Cardiac fibroblast (primary cell): Measurements from ENCODE around the gene HOXA2.

Experiments used
- DNase-seq, 2 donors: peaks; one replicate each; pipeline versions ENCODE4 v3.0.0 to v3.0.0-alpha.2; 2010; ENCODE audit warnings: low read depth in 2 of 2
- H3K4me3 ChIP-seq, 2 donors: replicated peaks in 1 of 2; 1 replicate in 1 of 2; 2 replicates in 1 of 2; pipeline ENCODE4 v1.5.1; 2011; ENCODE audit warnings: low read depth in 2 of 2, low read length in 2 of 2, mild to moderate bottlenecking in 2 of 2, moderate library complexity in 1 of 2
- TF ChIP-seq, protein P1 (sequence below): IDR thresholded peaks from one replicate; pipeline ENCODE4 v1.5.1; 2011; ENCODE audit warnings: low read depth, mild to moderate bottlenecking, low read length, inconsistent platforms

Gene HOXA2

DNA sequence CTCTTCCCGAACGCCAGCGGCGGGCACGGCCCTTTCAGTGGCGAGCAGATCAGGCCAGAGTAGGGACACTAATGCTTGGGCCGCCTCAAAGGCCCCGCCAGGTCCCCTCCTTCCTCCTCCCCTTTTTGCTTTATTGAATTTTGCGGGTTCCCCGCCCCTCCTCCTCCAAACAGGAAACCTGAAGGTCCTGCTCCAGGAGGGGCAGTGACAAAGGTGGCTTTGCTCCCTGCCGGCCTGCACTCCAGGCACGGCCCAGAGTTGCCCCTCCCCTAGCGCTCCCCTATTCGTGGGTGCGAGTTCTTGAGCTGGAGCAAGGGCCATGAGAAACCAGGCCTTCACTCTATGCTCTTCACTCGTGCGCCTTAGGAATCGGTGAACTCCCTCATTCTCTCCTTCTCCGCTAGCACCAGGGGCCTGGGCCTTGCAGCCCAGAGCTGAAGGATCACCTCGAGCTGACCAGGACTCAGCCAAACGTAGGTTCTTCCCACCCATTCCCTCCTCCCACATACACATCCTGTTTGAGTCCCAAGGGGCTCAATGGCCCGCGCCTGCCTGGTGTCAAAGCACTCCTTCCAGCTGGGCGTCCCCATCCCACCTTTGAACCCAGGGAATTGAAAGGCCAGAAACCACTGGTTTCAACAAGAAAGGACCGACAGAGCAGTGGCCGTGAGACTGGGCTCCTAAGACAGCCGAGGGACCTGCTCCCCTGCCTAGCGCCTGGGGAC is 45.7 kb upstream of the HOXA2 start:
- TF ChIP-seq, protein P1, sequence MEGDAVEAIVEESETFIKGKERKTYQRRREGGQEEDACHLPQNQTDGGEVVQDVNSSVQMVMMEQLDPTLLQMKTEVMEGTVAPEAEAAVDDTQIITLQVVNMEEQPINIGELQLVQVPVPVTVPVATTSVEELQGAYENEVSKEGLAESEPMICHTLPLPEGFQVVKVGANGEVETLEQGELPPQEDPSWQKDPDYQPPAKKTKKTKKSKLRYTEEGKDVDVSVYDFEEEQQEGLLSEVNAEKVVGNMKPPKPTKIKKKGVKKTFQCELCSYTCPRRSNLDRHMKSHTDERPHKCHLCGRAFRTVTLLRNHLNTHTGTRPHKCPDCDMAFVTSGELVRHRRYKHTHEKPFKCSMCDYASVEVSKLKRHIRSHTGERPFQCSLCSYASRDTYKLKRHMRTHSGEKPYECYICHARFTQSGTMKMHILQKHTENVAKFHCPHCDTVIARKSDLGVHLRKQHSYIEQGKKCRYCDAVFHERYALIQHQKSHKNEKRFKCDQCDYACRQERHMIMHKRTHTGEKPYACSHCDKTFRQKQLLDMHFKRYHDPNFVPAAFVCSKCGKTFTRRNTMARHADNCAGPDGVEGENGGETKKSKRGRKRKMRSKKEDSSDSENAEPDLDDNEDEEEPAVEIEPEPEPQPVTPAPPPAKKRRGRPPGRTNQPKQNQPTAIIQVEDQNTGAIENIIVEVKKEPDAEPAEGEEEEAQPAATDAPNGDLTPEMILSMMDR: no peak
- no peak overlapping the region for H3K4me3 ChIP-seq
- no peak for DNase-seq

DNA sequence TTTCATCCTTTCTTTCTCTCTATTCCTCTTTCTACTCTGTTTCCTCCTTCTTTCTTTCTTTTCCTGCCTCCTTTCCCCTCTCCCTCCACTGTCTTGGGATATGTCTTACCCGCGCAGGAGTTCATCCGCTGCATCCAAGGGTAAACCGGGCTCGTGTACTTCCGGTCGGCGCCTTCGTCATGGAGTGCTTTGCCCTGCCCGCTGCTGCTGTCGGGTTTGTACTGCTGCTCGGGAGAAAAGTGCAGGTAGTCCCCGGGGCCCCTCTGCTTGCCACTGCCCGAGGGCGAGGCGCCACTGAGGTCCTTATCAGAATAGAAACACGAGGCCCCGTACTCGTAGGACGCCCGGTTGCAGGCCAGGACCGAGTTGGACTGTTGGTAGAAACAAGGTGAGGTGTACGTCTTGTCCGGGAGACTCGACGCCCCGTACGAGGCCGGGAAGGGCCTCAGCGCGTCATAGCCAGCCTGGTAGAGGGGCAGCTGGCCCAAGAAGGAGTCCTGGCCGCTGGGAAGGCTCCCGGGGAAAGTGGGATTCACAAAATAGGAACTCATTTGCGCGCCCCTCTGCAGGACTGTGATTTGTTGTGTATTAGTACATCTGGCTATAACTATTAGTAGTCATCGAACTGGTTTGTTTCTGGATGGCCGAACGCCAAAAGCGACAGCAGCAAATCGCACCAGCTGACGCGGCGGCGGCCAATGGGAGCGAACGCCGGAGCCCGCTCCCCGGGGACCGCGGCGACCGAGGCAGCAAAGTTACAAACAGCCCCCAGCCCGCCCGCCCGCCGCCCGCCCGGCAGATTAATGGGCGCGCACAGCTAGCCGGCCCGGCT is 44.9 kb upstream of the HOXA2 start, which contains the start of gene HOXA6:
Gene HOXA6 (minus strand): TSS at position 576 of the 832 bp plus-strand sequence. CDS start 25 bp downstream, at position 551.
- TF ChIP-seq, protein P1: no peak
- DNase-seq: no peak
- no peak within 1 kb of the TSS for H3K4me3 ChIP-seq

- no peak overlapping the region for H3K4me3 ChIP-seq
- TF ChIP-seq, protein P1: no peak
- no peak for DNase-seq
Observed at GRCh38 chr7:27146491-27147198, 44.2 kb upstream of the HOXA2 start.

DNA sequence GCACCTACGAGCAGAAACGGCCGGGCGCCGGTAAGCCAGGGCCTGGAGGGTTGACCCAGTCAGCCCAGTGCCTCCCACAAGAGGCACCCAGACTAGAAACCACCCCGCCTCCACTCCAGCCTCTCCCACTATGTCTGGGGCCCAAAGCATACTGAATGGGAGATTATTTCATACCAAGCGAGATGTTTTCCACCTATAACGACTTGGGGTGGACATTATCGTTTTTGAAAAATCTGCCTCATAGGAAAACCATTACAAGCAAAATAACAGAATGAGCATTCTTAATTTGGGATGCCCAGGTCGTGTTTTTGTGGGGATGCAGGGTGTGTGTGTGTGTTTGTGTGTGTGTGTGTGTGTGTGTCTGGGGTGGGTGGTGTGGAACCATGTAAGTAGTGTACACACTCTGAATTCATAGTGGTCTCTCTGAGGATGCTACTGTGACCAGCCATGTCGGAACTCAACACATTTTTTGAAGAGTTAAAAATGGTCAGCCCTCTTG is 43.5 kb upstream of the HOXA2 start:
- DNase-seq: no peak
- H3K4me3 ChIP-seq: no peak overlapping the region
- TF ChIP-seq, protein P1: no peak

DNA sequence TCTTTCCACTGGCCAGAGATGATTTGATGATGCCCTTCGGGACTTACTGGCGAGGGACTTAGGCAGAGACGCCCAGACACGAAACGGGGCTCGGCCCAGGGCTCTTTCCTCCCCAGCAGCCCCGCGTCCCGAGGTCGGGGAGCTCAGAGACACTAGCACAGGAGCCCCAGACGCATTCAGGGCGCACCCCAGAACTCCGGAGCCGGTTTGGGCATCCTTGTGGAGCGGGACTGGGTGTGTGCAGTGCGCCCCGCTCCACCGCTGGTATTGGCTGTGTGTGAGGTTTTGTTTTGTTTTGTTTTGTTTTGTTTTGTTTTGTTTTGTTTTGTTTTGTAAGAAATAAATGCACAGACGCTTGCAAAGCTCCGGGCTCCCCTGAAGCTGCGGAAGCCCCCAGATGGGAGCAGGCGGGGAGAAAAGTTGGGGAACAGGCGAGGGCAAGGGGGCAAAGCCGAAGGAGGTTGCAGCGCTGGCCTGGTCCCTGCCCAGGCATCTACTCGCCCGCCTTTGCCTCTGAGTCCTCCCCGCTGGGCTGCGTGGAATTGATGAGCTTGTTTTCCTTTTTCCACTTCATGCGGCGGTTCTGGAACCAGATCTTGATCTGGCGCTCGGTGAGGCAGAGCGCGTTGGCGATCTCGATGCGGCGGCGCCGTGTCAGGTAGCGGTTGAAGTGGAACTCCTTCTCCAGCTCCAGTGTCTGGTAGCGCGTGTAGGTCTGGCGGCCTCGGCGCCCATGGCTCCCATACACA is 42.9 kb upstream of the HOXA2 start:
- TF ChIP-seq, protein P1: no peak
- H3K4me3 ChIP-seq: no peak overlapping the region
- no peak for DNase-seq

DNA sequence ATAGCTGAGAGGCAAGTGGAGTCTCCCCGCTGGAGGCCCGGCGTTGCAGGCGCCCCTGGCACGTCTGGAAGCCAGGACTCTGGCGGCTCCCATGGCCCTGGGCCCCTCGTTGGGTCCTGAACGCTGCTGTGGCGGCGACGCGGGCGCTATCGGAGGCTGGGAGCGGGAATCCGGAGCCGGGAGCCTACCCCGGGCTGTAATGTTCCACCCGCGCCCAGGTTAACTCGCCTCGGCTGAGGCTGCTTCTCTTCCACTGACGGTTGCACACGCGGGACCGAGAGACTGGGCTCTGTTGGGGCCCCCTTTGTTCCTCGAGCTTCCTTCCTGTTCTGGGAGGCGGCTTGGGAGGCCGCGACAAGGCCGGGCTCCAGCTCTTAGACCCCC is 42.3 kb upstream of the HOXA2 start:
- no peak for DNase-seq
- TF ChIP-seq, protein P1: no peak
- H3K4me3 ChIP-seq: no peak overlapping the region
